ENCODE measurements around the gene PSMB7.

Gene PSMB7

DNA sequence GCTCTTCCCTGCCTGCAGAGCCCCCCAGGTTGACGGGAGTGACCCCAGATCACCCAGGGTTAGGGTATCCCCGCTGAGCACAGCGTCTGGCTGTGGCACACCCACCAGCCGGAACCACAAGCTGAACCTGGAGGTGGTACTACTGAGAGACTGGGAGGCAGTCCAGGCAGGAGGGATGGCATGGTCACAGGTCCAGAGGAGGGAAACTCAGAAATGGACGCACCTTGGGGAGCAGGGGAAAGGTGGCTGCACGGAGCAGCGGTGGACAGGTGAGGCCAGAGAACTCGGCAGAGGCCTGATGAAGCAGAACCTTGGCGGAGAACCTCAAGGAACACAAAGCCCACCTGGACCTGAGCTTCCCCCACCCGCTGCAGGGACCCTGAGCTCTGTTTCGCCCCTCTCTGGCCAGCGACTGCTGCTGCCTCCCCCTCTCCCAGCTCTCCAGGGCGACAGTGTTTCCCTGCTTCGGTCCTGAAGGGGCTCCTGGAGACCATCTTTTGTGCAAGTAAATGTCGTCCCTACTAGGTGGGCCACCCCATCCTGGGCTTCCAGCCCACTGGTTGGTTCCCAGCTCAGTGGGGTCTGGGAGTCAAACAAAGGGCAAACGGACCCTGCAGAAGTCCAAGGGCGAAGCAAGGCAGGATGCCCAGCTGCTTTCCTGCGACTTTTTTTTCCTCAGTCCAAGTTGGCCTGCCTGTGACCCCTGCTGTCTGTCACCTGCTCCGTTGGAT is 35.9 kb upstream of the PSMB7 start:
- H3K4me3 ChIP-seq (ENCODE audit: control insufficient read depth, low read depth, low read length) = no peak overlapping the region
- TF ChIP-seq, protein P1, sequence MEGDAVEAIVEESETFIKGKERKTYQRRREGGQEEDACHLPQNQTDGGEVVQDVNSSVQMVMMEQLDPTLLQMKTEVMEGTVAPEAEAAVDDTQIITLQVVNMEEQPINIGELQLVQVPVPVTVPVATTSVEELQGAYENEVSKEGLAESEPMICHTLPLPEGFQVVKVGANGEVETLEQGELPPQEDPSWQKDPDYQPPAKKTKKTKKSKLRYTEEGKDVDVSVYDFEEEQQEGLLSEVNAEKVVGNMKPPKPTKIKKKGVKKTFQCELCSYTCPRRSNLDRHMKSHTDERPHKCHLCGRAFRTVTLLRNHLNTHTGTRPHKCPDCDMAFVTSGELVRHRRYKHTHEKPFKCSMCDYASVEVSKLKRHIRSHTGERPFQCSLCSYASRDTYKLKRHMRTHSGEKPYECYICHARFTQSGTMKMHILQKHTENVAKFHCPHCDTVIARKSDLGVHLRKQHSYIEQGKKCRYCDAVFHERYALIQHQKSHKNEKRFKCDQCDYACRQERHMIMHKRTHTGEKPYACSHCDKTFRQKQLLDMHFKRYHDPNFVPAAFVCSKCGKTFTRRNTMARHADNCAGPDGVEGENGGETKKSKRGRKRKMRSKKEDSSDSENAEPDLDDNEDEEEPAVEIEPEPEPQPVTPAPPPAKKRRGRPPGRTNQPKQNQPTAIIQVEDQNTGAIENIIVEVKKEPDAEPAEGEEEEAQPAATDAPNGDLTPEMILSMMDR (IDR thresholded peaks at IDR 0.05; ENCODE audit: control insufficient read depth, insufficient read depth, low read depth, low read length, missing control alignments) = no peak
- no peak for DNase-seq (ENCODE audit: low read depth)

DNA sequence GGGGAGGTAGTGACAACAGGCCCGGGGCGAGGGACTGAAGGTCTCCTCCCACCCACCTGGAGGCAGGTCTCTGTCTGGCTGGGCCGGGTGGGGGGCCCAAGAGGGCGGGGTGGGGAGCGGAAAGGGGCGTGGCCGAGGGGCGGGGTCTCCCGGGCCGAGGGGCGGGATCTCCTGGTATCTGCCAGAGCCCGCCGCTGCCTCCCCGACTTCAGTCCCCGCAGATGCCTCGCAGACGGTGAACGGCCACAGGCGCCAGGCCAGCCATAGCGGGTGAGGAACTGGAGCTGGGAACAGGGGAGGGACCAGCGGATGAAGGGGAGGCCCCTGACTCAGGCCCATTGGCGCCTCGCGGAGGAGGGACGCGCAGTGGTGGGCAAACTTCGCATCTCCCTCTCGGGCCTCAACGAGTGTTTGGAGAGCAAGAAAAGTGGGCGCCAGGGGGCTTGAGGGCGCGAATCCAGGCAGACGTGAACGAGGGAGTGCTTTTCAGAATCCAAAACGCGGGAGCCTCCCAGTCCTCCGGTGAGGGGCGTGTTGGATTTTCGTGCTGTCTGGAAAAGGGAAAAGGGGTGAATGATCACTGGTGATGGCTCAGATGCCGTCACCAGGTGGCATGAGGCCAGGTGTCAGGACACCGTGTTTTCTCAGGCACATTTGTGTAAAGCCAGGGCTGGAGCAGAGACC is 35.1 kb upstream of the PSMB7 start, which contains the start of gene ADGRD2:
ADGRD2 (plus strand) TSS at position 211 of the 684 bp plus-strand sequence. CDS start 1,216 bp downstream, outside the sequence.
- no peak for DNase-seq (ENCODE audit: low read depth)
- H3K4me3 ChIP-seq (ENCODE audit: control insufficient read depth, low read depth, low read length) = peak within 1 kb of the TSS; percentile 11
- TF ChIP-seq, protein P1 (IDR thresholded peaks at IDR 0.05; ENCODE audit: control insufficient read depth, insufficient read depth, low read depth, low read length, missing control alignments) = no peak

DNA sequence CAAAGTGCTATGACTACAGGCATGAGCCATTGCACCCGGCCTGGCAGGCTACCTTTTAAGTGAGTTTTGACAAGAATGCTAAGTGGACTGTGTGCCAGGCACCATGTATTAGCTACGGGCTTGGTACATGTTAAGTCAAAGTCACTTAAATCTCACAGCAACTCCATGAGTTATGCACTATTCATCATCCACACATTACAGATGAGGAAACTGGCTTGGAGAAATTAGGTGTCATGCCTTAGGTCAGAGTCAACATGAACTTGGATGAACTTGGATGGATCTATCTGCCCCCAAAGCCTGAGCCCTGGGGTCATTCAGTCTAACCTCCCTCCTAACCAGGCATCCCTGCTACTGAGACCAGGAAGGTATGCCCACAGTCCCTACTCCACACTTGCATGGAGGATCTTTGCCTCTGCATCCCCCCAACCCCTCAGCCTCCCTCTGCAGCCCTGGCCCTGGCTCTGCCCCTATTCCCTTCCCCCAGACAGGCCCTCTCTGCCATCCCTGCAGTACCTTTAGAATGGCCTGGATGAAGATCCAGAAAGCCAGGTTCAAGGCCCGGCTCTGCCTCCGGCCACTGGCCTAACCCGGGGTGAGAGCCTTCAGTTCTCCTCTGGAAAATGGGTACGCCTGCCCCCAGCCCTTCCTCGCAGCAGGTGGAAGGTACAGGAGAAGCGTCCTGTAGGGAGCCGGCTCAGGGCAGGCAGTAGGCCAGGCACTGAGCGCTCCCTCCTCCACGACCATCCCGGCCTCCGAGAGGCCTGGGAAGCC is 34.3 kb upstream of the PSMB7 start:
- DNase-seq (ENCODE audit: low read depth) = no peak
- H3K4me3 ChIP-seq (ENCODE audit: control insufficient read depth, low read depth, low read length) = no peak overlapping the region
- TF ChIP-seq, protein P1 (IDR thresholded peaks at IDR 0.05; ENCODE audit: control insufficient read depth, insufficient read depth, low read depth, low read length, missing control alignments) = no peak

DNA sequence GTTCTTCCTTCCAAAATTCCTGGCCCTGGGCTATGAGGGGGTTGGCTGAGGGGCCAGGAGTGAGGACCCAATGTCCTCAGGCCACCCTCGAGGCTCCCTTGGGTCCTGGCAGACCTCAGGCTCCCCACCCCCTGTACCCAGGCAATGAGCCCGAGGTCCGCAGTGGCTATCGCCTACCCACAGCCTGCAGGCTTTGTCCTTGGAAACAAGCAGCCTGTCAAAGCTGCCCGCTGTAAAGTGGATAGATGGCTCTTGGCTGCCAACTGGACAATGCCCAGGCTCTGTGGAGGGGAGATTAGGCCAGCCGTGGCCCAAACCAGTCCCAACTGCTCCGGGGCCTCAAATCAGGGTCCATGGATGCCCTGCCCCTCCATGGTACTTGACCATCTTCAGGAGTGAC is 32.8 kb upstream of the PSMB7 start:
- TF ChIP-seq, protein P1 (IDR thresholded peaks at IDR 0.05; ENCODE audit: control insufficient read depth, insufficient read depth, low read depth, low read length, missing control alignments) = no peak
- no peak for DNase-seq (ENCODE audit: low read depth)
- H3K4me3 ChIP-seq (ENCODE audit: control insufficient read depth, low read depth, low read length) = no peak overlapping the region

DNA sequence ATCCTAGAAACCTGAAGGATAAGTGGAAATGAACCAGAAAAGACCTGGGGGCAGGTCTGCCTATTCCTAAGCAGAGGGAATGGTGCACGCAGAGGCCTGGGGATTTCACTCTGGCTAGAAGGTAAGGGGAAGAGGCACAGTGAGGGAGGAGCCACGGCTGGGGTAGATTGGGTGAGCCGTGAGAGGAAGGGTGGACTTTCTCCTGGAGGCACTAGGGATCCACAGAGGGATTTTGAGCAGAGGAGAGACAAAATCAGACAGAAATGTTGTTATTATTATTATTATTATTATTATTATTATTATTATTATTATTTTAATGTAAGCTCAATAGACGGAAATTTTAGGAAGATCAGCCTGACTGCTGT is 32.0 kb upstream of the PSMB7 start:
- H3K4me3 ChIP-seq (ENCODE audit: control insufficient read depth, low read depth, low read length) = no peak overlapping the region
- no peak for DNase-seq (ENCODE audit: low read depth)
- TF ChIP-seq, protein P1 (IDR thresholded peaks at IDR 0.05; ENCODE audit: control insufficient read depth, insufficient read depth, low read depth, low read length, missing control alignments) = no peak

DNA sequence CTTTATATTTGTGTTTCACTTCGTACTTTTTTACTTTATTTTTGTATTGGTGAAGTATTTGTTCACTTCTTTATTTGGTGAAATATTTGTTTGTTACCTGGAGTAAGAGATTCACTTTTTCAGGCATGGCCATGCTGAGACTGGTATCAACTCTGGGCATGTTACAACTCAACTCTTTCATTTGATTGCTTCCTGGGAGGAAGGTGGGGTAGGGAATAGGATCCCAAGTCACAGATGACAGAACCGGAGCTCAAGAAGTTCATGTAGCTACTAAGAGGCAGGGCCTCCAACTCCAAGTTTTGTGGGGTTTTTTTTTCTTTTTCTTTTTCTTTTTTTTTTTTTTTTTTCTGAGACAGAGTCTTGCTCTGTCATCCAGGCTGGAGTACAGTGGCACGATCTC is 28.9 kb upstream of the PSMB7 start:
- DNase-seq (ENCODE audit: low read depth) = no peak
- TF ChIP-seq, protein P1 (IDR thresholded peaks at IDR 0.05; ENCODE audit: control insufficient read depth, insufficient read depth, low read depth, low read length, missing control alignments) = no peak

More for the DNA sequence above, 28.9 kb upstream of the PSMB7 start:
- H3K4me3 ChIP-seq (ENCODE audit: control insufficient read depth, low read depth, low read length) = no peak overlapping the region
